Measurements from ENCODE around the gene STAT2. TPM values are rescaled to one million over a fixed set of nuclear protein-coding genes. Genes with fewer than 3 reads are reported as not detected.

Gene STAT2
- total RNA-seq, 1 experiment from 2014 or later, result 76.6 TPM

GRCh38 chr12:56299308-56299852 is 60.5 kb downstream of the STAT2 start:
- H3K4me1 ChIP-seq (replicated peaks; ENCODE audit: insufficient read depth), result peaks cover 33% of the 10 kb centered on the region
- POLR2A ChIA-PET (ENCODE audit: unreplicated experiment), result interaction anchor here (0.7 to 0.9 kb wide), 2 partner anchors 8 to 61 kb away, joined by 3 to 4 read pairs; partner anchors contain the start of gene STAT2
- peak overlapping the region; percentile 84 for H2AFZ ChIP-seq
- no peak for DNase-seq
- peaks cover 57% of the 10 kb centered on the region for H3K79me2 ChIP-seq (ENCODE audit: low read depth)
- no peaks in the 10 kb centered on the region for H4K20me1 ChIP-seq (ENCODE audit: insufficient read depth)
- no TSS peak for BruUV-seq (replicated peaks)
- H3K4me3 ChIP-seq, result peak overlapping the region; percentile 88
- H3K9me3 ChIP-seq (ENCODE audit: insufficient read depth, low read depth), result no peaks in the 10 kb centered on the region
- 0 out of 2 replicates have a peak, but pooled peaks cover 11% of the 10 kb centered on the region for H3K36me3 ChIP-seq (ENCODE audit: low read depth)
- H3K9me2 ChIP-seq (ENCODE audit: insufficient read depth), result no peaks in the 10 kb centered on the region
- TF ChIP-seq CTCF (conservative IDR thresholded peaks at IDR 0.05) (no peak), EZH2 (IDR thresholded peaks at IDR 0.05; ENCODE audit: low read depth) (no peak)
- H3F3A ChIP-seq (ENCODE audit: insufficient read depth, low read depth), result peaks cover 24% of the 10 kb centered on the region; the same call in 1 of the 2 replicates
- CTCF ChIA-PET, result interaction anchor here (0.6 kb wide), 1 partner anchor 222 kb away, joined by 3 read pairs; the partner anchor contains the start of gene RBMS2
- peak overlapping the region; percentile 91 for H3K4me2 ChIP-seq
- intact Hi-C loops (cut with micrococcal nuclease; ENCODE audit: unreplicated experiment), result no loop called here
- H3K27me3 ChIP-seq (ENCODE audit: insufficient read depth, low read depth), result no peaks in the 10 kb centered on the region
- peak overlapping the region; percentile 31; the same call in 1 of the 2 replicates for H3K27ac ChIP-seq

GRCh38 chr12:56298828-56299227 is 61.1 kb downstream of the STAT2 start:
- 0 out of 2 replicates have a peak, but pooled peaks cover 11% of the 10 kb centered on the region for H3K36me3 ChIP-seq (ENCODE audit: low read depth)
- ChIA-PET CTCF (interaction anchor here (0.6 kb wide), 1 partner anchor 223 kb away, joined by 3 read pairs; the partner anchor contains the start of gene RBMS2), POLR2A (ENCODE audit: unreplicated experiment) (interaction anchor here (0.7 to 0.9 kb wide), 2 partner anchors 7 to 61 kb away, joined by 3 to 4 read pairs; partner anchors contain the start of gene STAT2)
- BruUV-seq (replicated peaks), result TSS peak; percentile 32
- DNase-seq, result no peak
- H3K4me1 ChIP-seq (replicated peaks; ENCODE audit: insufficient read depth), result peaks cover 33% of the 10 kb centered on the region
- intact Hi-C loops (cut with micrococcal nuclease; ENCODE audit: unreplicated experiment), result no loop called here
- no peaks in the 10 kb centered on the region; the same call in 1 of the 2 replicates for H4K20me1 ChIP-seq (ENCODE audit: insufficient read depth)
- no peak overlapping the region for H3K27ac ChIP-seq
- H3F3A ChIP-seq (ENCODE audit: insufficient read depth, low read depth), result peaks cover 28% of the 10 kb centered on the region
- peak overlapping the region; percentile 88 for H3K4me3 ChIP-seq
- H2AFZ ChIP-seq, result no peak overlapping the region
- H3K9me3 ChIP-seq (ENCODE audit: insufficient read depth, low read depth), result no peaks in the 10 kb centered on the region
- peak overlapping the region; percentile 91 for H3K4me2 ChIP-seq
- no peak for TF ChIP-seq CTCF (conservative IDR thresholded peaks at IDR 0.05)
- H3K79me2 ChIP-seq (ENCODE audit: low read depth), result peaks cover 63% of the 10 kb centered on the region
- H3K9me2 ChIP-seq (ENCODE audit: insufficient read depth), result no peaks in the 10 kb centered on the region
- H3K27me3 ChIP-seq (ENCODE audit: insufficient read depth, low read depth), result no peaks in the 10 kb centered on the region

- DNase-seq, result no peak
- BruUV-seq (replicated peaks), result no TSS peak
- Histone ChIP-seq H2AFZ (no peak overlapping the region), H3K79me2 (ENCODE audit: low read depth) (peaks cover 74% of the 10 kb centered on the region), H3K27me3 (ENCODE audit: insufficient read depth, low read depth) (no peaks in the 10 kb centered on the region), H3K9me2 (ENCODE audit: insufficient read depth) (no peaks in the 10 kb centered on the region), H3K4me3 (no peak overlapping the region), H3F3A (ENCODE audit: insufficient read depth, low read depth) (peaks cover 33% of the 10 kb centered on the region), H3K36me3 (ENCODE audit: low read depth) (0 out of 2 replicates have a peak, but pooled peaks cover 11% of the 10 kb centered on the region), H4K20me1 (ENCODE audit: insufficient read depth) (no peaks in the 10 kb centered on the region; the same call in 1 of the 2 replicates), H3K9me3 (ENCODE audit: insufficient read depth, low read depth) (no peaks in the 10 kb centered on the region), H3K4me2 (peak overlapping the region; percentile 91), H3K27ac (peak overlapping the region; percentile 27; the same call in 1 of the 2 replicates), H3K4me1 (replicated peaks; ENCODE audit: insufficient read depth) (peaks cover 47% of the 10 kb centered on the region)
- intact Hi-C loops (cut with micrococcal nuclease; ENCODE audit: unreplicated experiment), result no loop called here
- ChIA-PET CTCF (no interaction called here), POLR2A (ENCODE audit: unreplicated experiment) (no interaction called here)
- TF ChIP-seq CTCF (conservative IDR thresholded peaks at IDR 0.05) (no peak), EZH2 (IDR thresholded peaks at IDR 0.05; ENCODE audit: low read depth) (no peak)
Observed at GRCh38 chr12:56297400-56297799, 62.5 kb downstream of the STAT2 start.

Data from PC-9 (cell line).